Keratinocyte (primary cell): ENCODE measurements around the gene CDS1. TPM values are rescaled to one million over a fixed set of nuclear protein-coding genes. Genes with fewer than 3 reads are reported as not detected.

Experiments used
- DNase-seq: peaks from one replicate; pipeline ENCODE4 v3.0.0-alpha.2; 2011; ENCODE audit warnings: low read depth, missing footprints, low spot score
- FAIRE-seq: peaks from 2 replicates; lab custom pipeline; 2011; peaks lifted over from hg19 to GRCh38; lab: Jason Lieb, UNC
- H2AFZ ChIP-seq: 2 replicates; pipeline ENCODE4 v1.6.0; 2012; ENCODE audit warnings: low read length, control low read depth, inconsistent platforms; ENCODE audit not compliant: control insufficient read depth
- H3K27ac ChIP-seq: 2 replicates; pipeline ENCODE4 v1.5.1; 2011; ENCODE audit warnings: low read length; ENCODE audit not compliant: control insufficient read depth, insufficient read depth
- H3K27me3 ChIP-seq: 3 replicates; pipeline ENCODE4 v1.6.0; 2011; ENCODE audit warnings: low read length; ENCODE audit not compliant: control insufficient read depth, insufficient read depth; ENCODE audit errors: extremely low read depth
- H3K36me3 ChIP-seq, 2 experiments: 2 replicates in 1 of 2; 3 replicates in 1 of 2; pipeline ENCODE4 v1.5.1; 2011; ENCODE audit warnings: low read length in 2 of 2, mild to moderate bottlenecking in 1 of 2; ENCODE audit not compliant: control insufficient read depth in 2 of 2, insufficient read depth in 2 of 2; ENCODE audit errors: extremely low read depth in 1 of 2
- H3K4me1 ChIP-seq: 3 replicates; pipeline ENCODE4 v1.5.1; 2011; ENCODE audit warnings: low read length; ENCODE audit not compliant: control insufficient read depth, insufficient read depth; ENCODE audit errors: extremely low read depth
- H3K4me2 ChIP-seq: 3 replicates; pipeline ENCODE4 v1.6.0; 2011; ENCODE audit warnings: low read depth, low read length; ENCODE audit not compliant: control insufficient read depth, insufficient read depth; ENCODE audit errors: extremely low read depth
- H3K4me3 ChIP-seq, 3 experiments: fragments of 200-600 bp in 1 of 3; sonication (generic) in 1 of 3; 2 replicates in 2 of 3; 3 replicates in 1 of 3; pipeline ENCODE4 v1.5.1; 2011 to 2016; ENCODE audit warnings: low read length in 3 of 3, mild to moderate bottlenecking in 3 of 3, control low read depth in 2 of 3, inconsistent platforms in 1 of 3, low read depth in 1 of 3, mixed read lengths in 1 of 3, mixed run types in 1 of 3, moderate library complexity in 1 of 3; ENCODE audit not compliant: control insufficient read depth in 2 of 3, insufficient read depth in 2 of 3; ENCODE audit errors: extremely low read depth in 1 of 3
- H3K79me2 ChIP-seq: 2 replicates; pipeline ENCODE4 v1.6.0; 2012; ENCODE audit warnings: low read length; ENCODE audit not compliant: control insufficient read depth, insufficient read depth
- H3K9ac ChIP-seq: 3 replicates; pipeline ENCODE4 v1.6.0; 2011; ENCODE audit warnings: low read length; ENCODE audit not compliant: control insufficient read depth, insufficient read depth; ENCODE audit errors: extremely low read depth
- H3K9me1 ChIP-seq: 3 replicates; pipeline ENCODE4 v1.6.0; 2011; ENCODE audit warnings: low read length; ENCODE audit not compliant: control insufficient read depth, insufficient read depth; ENCODE audit errors: extremely low read depth
- H3K9me3 ChIP-seq: 2 replicates; pipeline ENCODE4 v1.5.1; 2012; ENCODE audit warnings: low read depth, low read length; ENCODE audit not compliant: control insufficient read depth
- H4K20me1 ChIP-seq: 3 replicates; pipeline ENCODE4 v1.6.0; 2011; ENCODE audit warnings: low read length; ENCODE audit not compliant: control insufficient read depth, insufficient read depth; ENCODE audit errors: extremely low read depth
- CTCF ChIP-seq, 3 experiments: IDR thresholded peaks in 1 of 3; conservative IDR thresholded peaks in 1 of 3; optimal IDR thresholded peaks in 1 of 3; 2 replicates in 2 of 3; 3 replicates in 1 of 3; pipeline versions ENCODE3 to v1.5.1; 2011; ENCODE audit warnings: low read length in 3 of 3, mild to moderate bottlenecking in 3 of 3, moderate library complexity in 2 of 3, control low read depth in 1 of 3, inconsistent platforms in 1 of 3; ENCODE audit not compliant: insufficient read depth in 2 of 3; ENCODE audit errors: extremely low read depth in 1 of 3
- EZH2 ChIP-seq: IDR thresholded peaks from one replicate; pipeline ENCODE4 v1.6.1; 2012; ENCODE audit warnings: inconsistent platforms, mild to moderate bottlenecking, low read length, moderate library complexity
- dilution Hi-C: fragments of 300-500 bp; cut with MboI; formaldehyde crosslinking; loops from one replicate; pipeline ENCODE4 v1.7.0; 2020; ENCODE audit warnings: low sequenced_read_pairs; ENCODE audit not compliant: extremely low pct_ligation_motif_present
- polyA plus RNA-seq, 5 experiments: library from polyadenylated mRNA; depleted of rRNA in 3 of 5; stranded (reverse) in 3 of 5; stranded (forward) in 1 of 5; unstranded in 1 of 5; fragments of >200 nt; gene quantifications; 1 replicate in 1 of 5; 2 replicates in 3 of 5; 3 replicates in 1 of 5; pipeline versions ENCODE4 v1.2.1 to v1.2.3, GENCODE V29; 2011 to 2012; ENCODE audit warnings: missing spikeins in 2 of 5, low read depth in 1 of 5, low replicate concordance in 1 of 5
- small RNA-seq, 3 experiments: library from RNA; depleted of rRNA; stranded (forward); fragments of <200 nt; gene quantifications; one replicate each; pipeline ENCODE3, GENCODE V24; 2012; ENCODE audit warnings: low read depth in 3 of 3, low replicate concordance in 1 of 3; ENCODE audit not compliant: insufficient read length in 3 of 3

Gene CDS1
- polyA plus RNA-seq, 1 donor (not counting 4 experiments of a cell fraction or from before 2014, with no cell fraction given), result 21.7 TPM

- no peaks in the 10 kb centered on the region for H3K9me1 ChIP-seq
- peaks cover 13% of the 10 kb centered on the region in 2 experiments for H3K36me3 ChIP-seq
- no peaks in the 10 kb centered on the region for H4K20me1 ChIP-seq
- DNase-seq, result no peak
- no peaks in the 10 kb centered on the region for H3K79me2 ChIP-seq
- H3K4me3 ChIP-seq, result no peak overlapping the region
- H2AFZ ChIP-seq, result no peak overlapping the region
- no peak overlapping the region for H3K9ac ChIP-seq
- H3K27ac ChIP-seq, result no peak overlapping the region
- dilution Hi-C loops, result no loop called here
- no peaks in the 10 kb centered on the region for H3K9me3 ChIP-seq
- TF ChIP-seq CTCF (optimal IDR thresholded peaks at IDR 0.05 in 1 of 3, IDR thresholded peaks at IDR 0.05 in 1 of 3, conservative IDR thresholded peaks at IDR 0.05 in 1 of 3; ENCODE audit: extremely low read depth in 1 of 3, insufficient read depth in 2 of 3, low read length in 3 of 3) (no peak), EZH2 (no peak)
- H3K4me1 ChIP-seq, result peaks cover 5% of the 10 kb centered on the region
- H3K27me3 ChIP-seq, result no peaks in the 10 kb centered on the region
- FAIRE-seq, result no peak
- H3K4me2 ChIP-seq, result no peak overlapping the region
Measured at GRCh38 chr4:84697615-84698201, 114.8 kb downstream of the CDS1 start.

- Histone ChIP-seq H3K79me2 (no peaks in the 10 kb centered on the region), H3K4me2 (no peak overlapping the region), H3K4me1 (no peaks in the 10 kb centered on the region), H3K36me3 (peaks cover 16 to 19% of the 10 kb centered on the region in 2 experiments), H4K20me1 (no peaks in the 10 kb centered on the region), H3K4me3 (no peak overlapping the region), H2AFZ (no peak overlapping the region), H3K9me3 (no peaks in the 10 kb centered on the region), H3K9me1 (no peaks in the 10 kb centered on the region), H3K27ac (no peak overlapping the region), H3K9ac (no peak overlapping the region), H3K27me3 (no peaks in the 10 kb centered on the region)
- dilution Hi-C loops, result no loop called here
- TF ChIP-seq EZH2, result no peak
- TF ChIP-seq CTCF (optimal IDR thresholded peaks at IDR 0.05 in 1 of 3, IDR thresholded peaks at IDR 0.05 in 1 of 3, conservative IDR thresholded peaks at IDR 0.05 in 1 of 3; ENCODE audit: extremely low read depth in 1 of 3, insufficient read depth in 2 of 3, low read length in 3 of 3), result no peak
- FAIRE-seq (no peak), DNase-seq (no peak)
Measured at GRCh38 chr4:84699001-84699671, 116.2 kb downstream of the CDS1 start.

Small RNA genes lying within 50 kb of the gene (small RNA-seq; reads per million reads assigned to genes)
- gene RN7SL552P (0 to 0.25 (median 0) reads per million in 3 experiments), gene RPL3P13 (0 reads per million in 3 experiments)

Other genes with a start within 250 kb of the CDS1 start
- gene NKX6-1, start 83.8 kb upstream of the CDS1 start, polyA plus RNA-seq, result not detected in 3 replicates